ENCODE measurements around the gene SOS2. TPM values are rescaled to one million over a fixed set of nuclear protein-coding genes. Genes with fewer than 3 reads are reported as not detected.
A peak's percentile ranks its signal among the peaks of the same experiment; 100 is the strongest.

Gene SOS2
- total and polyA plus RNA-seq, 2 donors (not counting 1 experiment from before 2014, with no cell fraction given), result 16.1 to 23.8 TPM

DNA sequence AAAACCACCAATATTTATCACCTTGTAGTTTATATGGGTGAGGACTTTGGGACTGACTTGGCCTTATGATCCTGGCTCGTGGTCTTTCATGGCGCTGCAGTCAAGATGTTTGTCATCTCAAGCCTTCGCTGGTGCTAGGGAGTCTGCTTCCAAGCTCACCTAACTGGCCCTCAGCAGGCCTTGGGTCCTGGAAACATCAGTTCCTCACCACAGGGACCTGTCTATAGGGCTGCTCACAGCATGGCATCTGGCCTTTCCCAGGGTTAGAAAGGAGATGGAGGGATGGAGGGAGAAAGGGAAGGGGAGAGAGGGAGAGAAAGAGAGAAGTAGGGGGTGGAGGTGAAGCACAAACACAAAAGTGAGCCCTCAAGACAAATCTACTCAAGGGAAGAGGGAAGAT, 146.7 kb downstream of the SOS2 start:
- no peak overlapping the region for H2AFZ ChIP-seq (ENCODE audit: low read length)
- no peaks in the 10 kb centered on the region for H3K36me3 ChIP-seq (ENCODE audit: control insufficient read depth, insufficient read depth, low read length)
- no peak for DNase-seq (ENCODE audit: low read depth in 2 of 2)
- no peak for TF ChIP-seq EZH2 (IDR thresholded peaks at IDR 0.05; ENCODE audit: low read length, missing control alignments)
- TF ChIP-seq, protein P1, sequence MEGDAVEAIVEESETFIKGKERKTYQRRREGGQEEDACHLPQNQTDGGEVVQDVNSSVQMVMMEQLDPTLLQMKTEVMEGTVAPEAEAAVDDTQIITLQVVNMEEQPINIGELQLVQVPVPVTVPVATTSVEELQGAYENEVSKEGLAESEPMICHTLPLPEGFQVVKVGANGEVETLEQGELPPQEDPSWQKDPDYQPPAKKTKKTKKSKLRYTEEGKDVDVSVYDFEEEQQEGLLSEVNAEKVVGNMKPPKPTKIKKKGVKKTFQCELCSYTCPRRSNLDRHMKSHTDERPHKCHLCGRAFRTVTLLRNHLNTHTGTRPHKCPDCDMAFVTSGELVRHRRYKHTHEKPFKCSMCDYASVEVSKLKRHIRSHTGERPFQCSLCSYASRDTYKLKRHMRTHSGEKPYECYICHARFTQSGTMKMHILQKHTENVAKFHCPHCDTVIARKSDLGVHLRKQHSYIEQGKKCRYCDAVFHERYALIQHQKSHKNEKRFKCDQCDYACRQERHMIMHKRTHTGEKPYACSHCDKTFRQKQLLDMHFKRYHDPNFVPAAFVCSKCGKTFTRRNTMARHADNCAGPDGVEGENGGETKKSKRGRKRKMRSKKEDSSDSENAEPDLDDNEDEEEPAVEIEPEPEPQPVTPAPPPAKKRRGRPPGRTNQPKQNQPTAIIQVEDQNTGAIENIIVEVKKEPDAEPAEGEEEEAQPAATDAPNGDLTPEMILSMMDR (conservative IDR thresholded peaks at IDR 0.05 in 1 of 2, IDR thresholded peaks at IDR 0.05 in 1 of 2; ENCODE audit: low read depth in 1 of 2, low read length in 2 of 2), result no peak
- no peaks in the 10 kb centered on the region for H4K20me1 ChIP-seq (ENCODE audit: control insufficient read depth, extremely low read depth, insufficient read depth, low read length)
- H3K9ac ChIP-seq (ENCODE audit: insufficient read depth, low read length), result no peak overlapping the region
- H3K27ac ChIP-seq (ENCODE audit: insufficient read depth, low read length), result no peak overlapping the region
- H3K4me2 ChIP-seq (ENCODE audit: extremely low read depth, insufficient read depth, low read length), result no peak overlapping the region
- H3K9me3 ChIP-seq (ENCODE audit: control insufficient read depth, insufficient read depth, low read depth, low read length), result no peaks in the 10 kb centered on the region
- H3K4me1 ChIP-seq (ENCODE audit: control insufficient read depth, extremely low read depth, insufficient read depth, low read length), result peaks cover 2% of the 10 kb centered on the region
- no peaks in the 10 kb centered on the region for H3K27me3 ChIP-seq (ENCODE audit: control insufficient read depth, insufficient read depth, low read length)
- H3K4me3 ChIP-seq (replicated peaks in 1 of 4; ENCODE audit: control extremely low read depth in 1 of 4, insufficient read depth in 1 of 4, low read depth in 3 of 4, low read length in 4 of 4), result no peak overlapping the region
- no peaks in the 10 kb centered on the region for H3K79me2 ChIP-seq (ENCODE audit: control insufficient read depth, insufficient read depth, low read length)

DNA sequence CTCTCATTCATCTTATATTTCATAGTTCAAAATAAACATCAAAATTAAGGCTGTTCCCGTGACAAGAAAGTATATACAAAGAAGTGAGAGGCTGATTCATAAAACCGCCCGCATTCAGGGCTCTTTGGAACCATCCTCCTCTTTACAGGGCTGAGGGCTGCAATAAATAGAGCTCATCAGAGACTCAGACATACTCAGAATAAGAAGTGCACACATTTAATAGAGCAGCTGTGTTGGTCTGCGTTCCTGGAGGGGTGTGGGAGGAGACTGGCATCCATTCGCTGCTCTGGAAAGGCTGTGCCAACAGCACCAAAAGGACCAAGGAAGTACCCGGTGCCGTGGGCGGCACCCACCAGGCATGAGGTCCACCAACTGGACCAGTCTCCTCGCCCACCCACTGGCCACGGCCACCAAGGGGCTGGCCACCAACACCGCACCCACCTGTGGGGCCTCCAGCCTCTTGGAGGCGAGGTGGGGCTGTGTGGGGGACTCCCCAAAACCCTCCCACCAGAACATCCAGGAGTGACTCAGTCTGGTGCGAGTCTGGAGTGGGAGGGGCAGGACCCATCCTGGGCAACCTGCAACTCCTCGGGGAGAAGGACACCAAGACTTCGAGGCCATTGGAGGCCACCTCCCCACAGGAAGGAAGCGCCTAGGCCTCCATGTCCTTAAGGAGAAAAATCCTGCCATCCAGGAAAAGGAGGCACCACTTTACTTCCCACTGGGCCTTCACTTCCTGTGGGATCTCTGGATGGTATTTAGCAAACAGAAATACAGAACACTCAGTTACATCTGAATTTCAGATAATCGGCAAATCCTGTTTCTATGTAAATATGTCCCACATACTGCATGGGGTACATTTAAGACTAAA, 147.7 kb downstream of the SOS2 start:
- Histone ChIP-seq H3K4me2 (ENCODE audit: extremely low read depth, insufficient read depth, low read length) (no peak overlapping the region), H3K4me3 (replicated peaks in 1 of 4; ENCODE audit: control extremely low read depth in 1 of 4, insufficient read depth in 1 of 4, low read depth in 3 of 4, low read length in 4 of 4) (no peak overlapping the region)

DNA sequence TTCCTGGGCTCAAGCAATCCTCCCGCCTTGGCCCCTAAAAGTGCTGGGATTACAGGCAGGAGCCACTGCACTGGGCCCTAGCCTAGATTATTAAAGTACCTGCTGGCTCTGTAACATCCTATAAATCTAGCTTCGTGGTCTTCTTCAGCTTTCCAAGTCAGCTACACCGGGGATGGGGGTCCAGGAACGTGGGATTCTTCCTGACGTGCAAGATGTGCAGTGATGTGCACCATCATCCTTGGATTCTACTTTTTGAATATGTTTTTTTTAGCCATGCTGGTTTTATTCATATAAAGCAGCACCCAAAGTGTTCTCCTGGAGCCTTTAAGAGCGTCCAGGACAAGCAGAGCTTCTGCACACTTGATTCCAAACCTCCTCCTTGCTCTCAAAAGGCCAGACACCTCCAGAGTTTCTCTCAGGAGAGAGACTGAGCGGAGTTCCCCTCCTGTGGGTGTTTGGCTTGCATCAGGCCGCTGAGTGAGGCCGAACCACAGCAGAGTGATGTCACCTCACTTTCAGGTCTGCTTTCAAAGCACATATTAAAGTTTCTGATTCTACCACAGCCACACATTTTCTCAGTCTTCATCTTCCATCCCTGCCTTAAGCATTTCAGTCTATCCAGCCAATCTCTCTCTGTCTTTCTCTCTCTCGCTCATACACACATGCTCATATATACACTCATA, 148.5 kb downstream of the SOS2 start:
- DNase-seq (ENCODE audit: low read depth in 2 of 2), result peak; percentile 36 to 75
- Histone ChIP-seq H3K36me3 (ENCODE audit: control insufficient read depth, insufficient read depth, low read length) (no peaks in the 10 kb centered on the region), H3K4me3 (replicated peaks in 1 of 4; ENCODE audit: control extremely low read depth in 1 of 4, insufficient read depth in 1 of 4, low read depth in 3 of 4, low read length in 4 of 4) (no peak overlapping the region), H3K27ac (ENCODE audit: insufficient read depth, low read length) (no peak overlapping the region), H3K9ac (ENCODE audit: insufficient read depth, low read length) (no peak overlapping the region), H3K79me2 (ENCODE audit: control insufficient read depth, insufficient read depth, low read length) (no peaks in the 10 kb centered on the region), H4K20me1 (ENCODE audit: control insufficient read depth, extremely low read depth, insufficient read depth, low read length) (no peaks in the 10 kb centered on the region), H2AFZ (ENCODE audit: low read length) (no peak overlapping the region), H3K4me2 (ENCODE audit: extremely low read depth, insufficient read depth, low read length) (no peak overlapping the region), H3K9me3 (ENCODE audit: control insufficient read depth, insufficient read depth, low read depth, low read length) (no peaks in the 10 kb centered on the region), H3K27me3 (ENCODE audit: control insufficient read depth, insufficient read depth, low read length) (no peaks in the 10 kb centered on the region), H3K4me1 (ENCODE audit: control insufficient read depth, extremely low read depth, insufficient read depth, low read length) (peaks cover 2% of the 10 kb centered on the region)
- TF ChIP-seq, protein P1 (conservative IDR thresholded peaks at IDR 0.05 in 1 of 2, IDR thresholded peaks at IDR 0.05 in 1 of 2; ENCODE audit: low read depth in 1 of 2, low read length in 2 of 2), result no peak
- TF ChIP-seq EZH2 (IDR thresholded peaks at IDR 0.05; ENCODE audit: low read length, missing control alignments), result no peak

More for the DNA sequence above, 147.7 kb downstream of the SOS2 start:
- Histone ChIP-seq H3K9me3 (ENCODE audit: control insufficient read depth, insufficient read depth, low read depth, low read length) (no peaks in the 10 kb centered on the region), H3K9ac (ENCODE audit: insufficient read depth, low read length) (no peak overlapping the region), H4K20me1 (ENCODE audit: control insufficient read depth, extremely low read depth, insufficient read depth, low read length) (no peaks in the 10 kb centered on the region), H3K27me3 (ENCODE audit: control insufficient read depth, insufficient read depth, low read length) (no peaks in the 10 kb centered on the region), H3K27ac (ENCODE audit: insufficient read depth, low read length) (peak overlapping the region; percentile 18), H3K79me2 (ENCODE audit: control insufficient read depth, insufficient read depth, low read length) (no peaks in the 10 kb centered on the region), H3K36me3 (ENCODE audit: control insufficient read depth, insufficient read depth, low read length) (no peaks in the 10 kb centered on the region), H2AFZ (ENCODE audit: low read length) (no peak overlapping the region), H3K4me1 (ENCODE audit: control insufficient read depth, extremely low read depth, insufficient read depth, low read length) (peaks cover 2% of the 10 kb centered on the region)
- TF ChIP-seq, protein P1 (conservative IDR thresholded peaks at IDR 0.05 in 1 of 2, IDR thresholded peaks at IDR 0.05 in 1 of 2; ENCODE audit: low read depth in 1 of 2, low read length in 2 of 2), result no peak
- no peak for TF ChIP-seq EZH2 (IDR thresholded peaks at IDR 0.05; ENCODE audit: low read length, missing control alignments)
- no peak for DNase-seq (ENCODE audit: low read depth in 2 of 2)
